GM19463 (cell line): ENCODE results near the gene GBGT1.

Source experiments
- ATAC-seq: cut with Tn5 transposase; IDR thresholded peaks from one replicate; pipeline ENCODE4 v1.9.1; 2021; ENCODE audit warnings: mild to moderate bottlenecking, moderate library complexity; ENCODE audit not compliant: unreplicated experiment

Gene GBGT1

GRCh38 chr9:133144904-133145851 lies 18.5 kb downstream of the GBGT1 start:
- ATAC-seq: no peak

GRCh38 chr9:133144142-133144903 lies 19.4 kb downstream of the GBGT1 start:
- ATAC-seq: peak; percentile 50

- no peak for ATAC-seq
Measured at GRCh38 chr9:133143639-133144141, 20.0 kb downstream of the GBGT1 start.

GRCh38 chr9:133142684-133143622 lies 20.8 kb downstream of the GBGT1 start:
- ATAC-seq: no peak

- no peak for ATAC-seq
Measured at GRCh38 chr9:133141833-133142595, 21.7 kb downstream of the GBGT1 start.

GRCh38 chr9:133140606-133141005 lies 23.1 kb downstream of the GBGT1 start:
- no peak for ATAC-seq

- ATAC-seq: no peak
Measured at GRCh38 chr9:133140174-133140505, 23.6 kb downstream of the GBGT1 start.

- no peak for ATAC-seq
Measured at GRCh38 chr9:133139246-133140173, 24.2 kb downstream of the GBGT1 start.

- ATAC-seq: no peak
Measured at GRCh38 chr9:133137451-133138231, 26.1 kb downstream of the GBGT1 start.

GRCh38 chr9:133135146-133135745 lies 28.5 kb downstream of the GBGT1 start:
- no peak for ATAC-seq

- ATAC-seq: no peak
Measured at GRCh38 chr9:133134388-133135145, 29.1 kb downstream of the GBGT1 start.

- ATAC-seq: peak; percentile 92
Measured at GRCh38 chr9:133133681-133134387, 29.9 kb downstream of the GBGT1 start.

- no peak for ATAC-seq
Measured at GRCh38 chr9:133132174-133132573, 31.5 kb downstream of the GBGT1 start.

GRCh38 chr9:133131506-133131905 lies 32.2 kb downstream of the GBGT1 start:
- no peak for ATAC-seq

- ATAC-seq: peak; percentile 40
Measured at GRCh38 chr9:133130685-133131244, 32.9 kb downstream of the GBGT1 start.
